HCT116 (cell line): ENCODE data around the gene ECI2. TPM values are rescaled to one million over a fixed set of nuclear protein-coding genes. Genes with fewer than 3 reads are reported as not detected.

ENCODE experiments used
- ATAC-seq: fragments of 200-7000 bp; cut with Tn5 transposase; 2 replicates; pipeline ENCODE4 v1.9.1; 2020; ENCODE audit warnings: mild to moderate bottlenecking, moderate library complexity
- BruUV-seq: library from RNA; stranded (reverse); fragments of 400-500 nt; replicated peaks from 2 replicates; lab custom pipeline; 2021; lab: Mats Ljungman, UMichigan
- CTCF ChIA-PET: fragments of 300-600 bp; sonication (Branson Sonifier 250); formaldehyde crosslinking; loops from one replicate; lab custom pipeline; 2021; ENCODE audit warnings: antibody characterized with exemption; lab: Charles Lee
- POLR2A ChIA-PET: fragments of 300-600, 350-600 bp; sonication (Branson Sonifier 250); formaldehyde crosslinking; loops from one replicate; lab custom pipeline; 2021; ENCODE audit warnings: antibody characterized with exemption; lab: Charles Lee
- RAD21 ChIA-PET, 2 experiments: fragments of 300-600 bp; sonication (Branson Sonifier 250); formaldehyde crosslinking; loops; one replicate each; lab custom pipeline; 2023; ENCODE audit warnings: low total read pairs in 2 of 2; ENCODE audit not compliant: uncharacterized antibody in 2 of 2, unreplicated experiment in 2 of 2, low non-redundant PET in 1 of 2; lab: Charles Lee
- DNase-seq: peaks from one replicate; pipeline ENCODE4 v3.0.0-alpha.2; 2010; ENCODE audit warnings: low read depth, low spot score
- H2AFZ ChIP-seq: fragments of 200-600 bp; shearing (Covaris generic), sonication (generic); 2 replicates; pipeline ENCODE4 v1.6.1; 2017; ENCODE audit warnings: low read depth, mixed run types, mixed read lengths, antibody characterized with exemption, low read length; ENCODE audit not compliant: poor library complexity, severe bottlenecking
- H3K27ac ChIP-seq: 2 replicates; pipeline ENCODE4 v1.5.1; 2012; ENCODE audit warnings: low read depth, low read length
- H3K27me3 ChIP-seq: fragments of 200-600 bp; sonication (generic); 2 replicates; pipeline ENCODE4 v1.6.1; 2016; ENCODE audit warnings: mixed run types, low read length, mixed read lengths; ENCODE audit not compliant: insufficient read depth
- H3K36me3 ChIP-seq, 2 experiments: fragments of 200-500 bp in 1 of 2; fragments of 200-600 bp in 1 of 2; sonication (Bioruptor generic) in 1 of 2; sonication (generic) in 1 of 2; 2 replicates each; pipeline versions ENCODE4 v1.5.1 to v1.6.1; 2014 to 2016; ENCODE audit warnings: low read length in 2 of 2, inconsistent platforms in 1 of 2, mixed read lengths in 1 of 2, mixed run types in 1 of 2; ENCODE audit not compliant: insufficient read depth in 2 of 2, control insufficient read depth in 1 of 2
- H3K4me1 ChIP-seq, 2 experiments: fragments of 200-600 bp in 1 of 2; sonication (generic) in 1 of 2; 2 replicates each; pipeline versions ENCODE4 v1.5.1 to v1.6.1; 2012 to 2017; ENCODE audit warnings: low read length in 2 of 2, inconsistent platforms in 1 of 2, mild to moderate bottlenecking in 1 of 2, mixed read lengths in 1 of 2, mixed run types in 1 of 2, moderate library complexity in 1 of 2; ENCODE audit not compliant: insufficient read depth in 2 of 2, control insufficient read depth in 1 of 2
- H3K4me2 ChIP-seq: fragments of 200-600 bp; sonication (generic); 2 replicates; pipeline ENCODE4 v1.6.1; 2017; ENCODE audit warnings: mixed run types, low read length, mixed read lengths
- H3K4me3 ChIP-seq, 2 experiments: fragments of 200-600 bp in 1 of 2; sonication (generic) in 1 of 2; replicated peaks in 1 of 2; 2 replicates each; pipeline ENCODE4 v1.5.1; 2011 to 2016; ENCODE audit warnings: low read length in 2 of 2, control low read depth in 1 of 2, low read depth in 1 of 2, mild to moderate bottlenecking in 1 of 2, mixed read lengths in 1 of 2, mixed run types in 1 of 2
- H3K79me2 ChIP-seq: fragments of 200-600 bp; sonication (generic); 2 replicates; pipeline ENCODE4 v1.6.1; 2017; ENCODE audit warnings: mild to moderate bottlenecking, mixed run types, low read length, moderate library complexity, mixed read lengths; ENCODE audit not compliant: insufficient read depth
- H3K9ac ChIP-seq: fragments of 200-600 bp; sonication (generic); 2 replicates; pipeline ENCODE4 v1.6.1; 2016; ENCODE audit warnings: low read length, mixed read lengths
- H3K9me2 ChIP-seq: fragments of 200-600 bp; sonication (generic), shearing (Covaris generic); 2 replicates; pipeline ENCODE4 v1.6.1; 2017; ENCODE audit warnings: mixed run types, mild to moderate bottlenecking, moderate library complexity; ENCODE audit not compliant: insufficient read depth
- H3K9me3 ChIP-seq, 2 experiments: fragments of 200-500 bp in 1 of 2; fragments of 200-600 bp in 1 of 2; sonication (Bioruptor generic) in 1 of 2; sonication (generic) in 1 of 2; 2 replicates each; pipeline ENCODE4 v1.6.1; 2014 to 2017; ENCODE audit warnings: low read length in 2 of 2, mixed read lengths in 2 of 2, inconsistent platforms in 1 of 2, low read depth in 1 of 2, mild to moderate bottlenecking in 1 of 2, mixed run types in 1 of 2, moderate library complexity in 1 of 2; ENCODE audit not compliant: control insufficient read depth in 1 of 2, insufficient read depth in 1 of 2
- H4K20me1 ChIP-seq: fragments of 200-600 bp; sonication (generic), shearing (Covaris generic); 2 replicates; pipeline ENCODE4 v1.6.1; 2017; ENCODE audit warnings: mixed run types, mild to moderate bottlenecking, moderate library complexity; ENCODE audit not compliant: insufficient read depth
- CBX3 ChIP-seq: IDR thresholded peaks from 2 replicates; pipeline ENCODE4 v1.6.1; 2012; ENCODE audit warnings: low read depth
- CEBPB ChIP-seq: IDR thresholded peaks from 2 replicates; pipeline ENCODE4 v1.6.1; 2012; ENCODE audit warnings: low read depth
- EGR1 ChIP-seq: IDR thresholded peaks from 2 replicates; pipeline ENCODE4 v1.6.1; 2012; ENCODE audit warnings: low read depth
- ELF1 ChIP-seq: IDR thresholded peaks from 2 replicates; pipeline ENCODE4 v1.6.1; 2012; ENCODE audit warnings: low read depth, borderline replicate concordance
- EZH2 ChIP-seq: fragments of 200-600 bp; sonication (generic); IDR thresholded peaks from 2 replicates; pipeline ENCODE4 v1.6.1; 2017; ENCODE audit warnings: antibody characterized with exemption, mixed run types
- EZH2phosphoT487 ChIP-seq: fragments of 200-600 bp; IDR thresholded peaks from 2 replicates; pipeline ENCODE4 v1.6.1; 2018; ENCODE audit warnings: antibody characterized with exemption, borderline replicate concordance
- FOSL1 ChIP-seq: IDR thresholded peaks from 2 replicates; pipeline ENCODE4 v1.6.1; 2012; ENCODE audit warnings: low read depth
- POLR2A ChIP-seq: IDR thresholded peaks from 2 replicates; pipeline ENCODE4 v1.7.0; 2011; ENCODE audit warnings: borderline replicate concordance; ENCODE audit not compliant: insufficient read depth, insufficient read length; ENCODE audit errors: extremely low read depth
- POLR2AphosphoS5 ChIP-seq: IDR thresholded peaks from 2 replicates; pipeline ENCODE4 v1.6.1; 2011; ENCODE audit warnings: mild to moderate bottlenecking, low read depth, low read length, moderate library complexity
- RAD21 ChIP-seq: IDR thresholded peaks from 2 replicates; pipeline ENCODE4 v1.6.1; 2012; ENCODE audit warnings: low read depth, mild to moderate bottlenecking
- REST ChIP-seq: IDR thresholded peaks from 2 replicates; pipeline ENCODE4 v1.6.1; 2012; ENCODE audit warnings: low read depth
- SIN3A ChIP-seq: IDR thresholded peaks from 2 replicates; pipeline ENCODE4 v1.6.1; 2012; ENCODE audit warnings: low read depth
- SP1 ChIP-seq: IDR thresholded peaks from 2 replicates; pipeline ENCODE4 v1.6.1; 2012; ENCODE audit warnings: low read depth
- SRF ChIP-seq: IDR thresholded peaks from 2 replicates; pipeline ENCODE4 v1.6.1; 2012; ENCODE audit warnings: low read depth
- TCF7L2 ChIP-seq: IDR thresholded peaks from 2 replicates; pipeline ENCODE4 v1.7.0; 2011; ENCODE audit warnings: borderline replicate concordance, inconsistent platforms; ENCODE audit not compliant: insufficient read depth, insufficient read length; ENCODE audit errors: extremely low read depth
- YY1 ChIP-seq: IDR thresholded peaks from 2 replicates; pipeline ENCODE4 v1.6.1; 2011; ENCODE audit warnings: low read length, low read depth, moderate library complexity, mild to moderate bottlenecking; ENCODE audit not compliant: insufficient replicate concordance; ENCODE audit errors: extremely low read depth
- ZFX ChIP-seq: fragments of 450-650 bp; IDR thresholded peaks from 2 replicates; pipeline ENCODE4 v1.6.1; 2017
- intact Hi-C: fragments of 100-400 bp; cut with micrococcal nuclease; formaldehyde crosslinking; loops from 2 replicates; pipeline ENCODE4 v1.10.0; 2022
- total RNA-seq: library from RNA; stranded (reverse); gene quantifications from one replicate; pipeline ENCODE4 v1.2.1, GENCODE V29; 2021; ENCODE audit not compliant: unreplicated experiment
- TF ChIP-seq, protein P1 (sequence below), 3 experiments: fragments of 200-600 bp in 1 of 3; sonication (generic) in 1 of 3; IDR thresholded peaks in 2 of 3; conservative IDR thresholded peaks in 1 of 3; 2 replicates each; pipeline ENCODE4 v1.5.1; 2012 to 2017; ENCODE audit warnings: low read depth in 2 of 3, low read length in 2 of 3, antibody characterized with exemption in 1 of 3, borderline replicate concordance in 1 of 3, control low read depth in 1 of 3, mild to moderate bottlenecking in 1 of 3, mixed read lengths in 1 of 3, mixed run types in 1 of 3, moderate library complexity in 1 of 3; ENCODE audit not compliant: insufficient read depth in 1 of 3
- TF ChIP-seq, protein P2 (sequence below): IDR thresholded peaks from 2 replicates; pipeline ENCODE4 v1.6.1; 2012

ECI2 gene
- total RNA-seq, 1 experiment from 2014 or later = 56.8 TPM

GRCh38 chr6:4074478-4075235 lies 60.7 kb downstream of the ECI2 start:
- no peak overlapping the region for H3K9ac ChIP-seq
- no peaks in the 10 kb centered on the region for H3K9me3 ChIP-seq
- ChIA-PET RAD21 (no interaction called here), CTCF (no interaction called here), POLR2A (no interaction called here)
- H2AFZ ChIP-seq = no peak overlapping the region
- H3K27me3 ChIP-seq = no peaks in the 10 kb centered on the region
- ATAC-seq = no peak
- H3K4me2 ChIP-seq = no peak overlapping the region
- no peaks in the 10 kb centered on the region for H3K9me2 ChIP-seq
- H3K4me1 ChIP-seq = no peaks in the 10 kb centered on the region
- no peak overlapping the region for H3K27ac ChIP-seq
- TF ChIP-seq ELF1 = no peak
- no peak for TF ChIP-seq EZH2phosphoT487
- no peak for TF ChIP-seq CBX3
- no peak for TF ChIP-seq EZH2
- no peak for TF ChIP-seq RAD21
- no peak for TF ChIP-seq POLR2AphosphoS5
- TF ChIP-seq TCF7L2 = no peak
- no peak for TF ChIP-seq ZFX
- TF ChIP-seq, protein P1, sequence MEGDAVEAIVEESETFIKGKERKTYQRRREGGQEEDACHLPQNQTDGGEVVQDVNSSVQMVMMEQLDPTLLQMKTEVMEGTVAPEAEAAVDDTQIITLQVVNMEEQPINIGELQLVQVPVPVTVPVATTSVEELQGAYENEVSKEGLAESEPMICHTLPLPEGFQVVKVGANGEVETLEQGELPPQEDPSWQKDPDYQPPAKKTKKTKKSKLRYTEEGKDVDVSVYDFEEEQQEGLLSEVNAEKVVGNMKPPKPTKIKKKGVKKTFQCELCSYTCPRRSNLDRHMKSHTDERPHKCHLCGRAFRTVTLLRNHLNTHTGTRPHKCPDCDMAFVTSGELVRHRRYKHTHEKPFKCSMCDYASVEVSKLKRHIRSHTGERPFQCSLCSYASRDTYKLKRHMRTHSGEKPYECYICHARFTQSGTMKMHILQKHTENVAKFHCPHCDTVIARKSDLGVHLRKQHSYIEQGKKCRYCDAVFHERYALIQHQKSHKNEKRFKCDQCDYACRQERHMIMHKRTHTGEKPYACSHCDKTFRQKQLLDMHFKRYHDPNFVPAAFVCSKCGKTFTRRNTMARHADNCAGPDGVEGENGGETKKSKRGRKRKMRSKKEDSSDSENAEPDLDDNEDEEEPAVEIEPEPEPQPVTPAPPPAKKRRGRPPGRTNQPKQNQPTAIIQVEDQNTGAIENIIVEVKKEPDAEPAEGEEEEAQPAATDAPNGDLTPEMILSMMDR (IDR thresholded peaks at IDR 0.05 in 2 of 3, conservative IDR thresholded peaks at IDR 0.05 in 1 of 3; ENCODE audit: borderline replicate concordance in 1 of 3, insufficient read depth in 1 of 3, low read depth in 2 of 3, low read length in 2 of 3) = no peak
- TF ChIP-seq REST = no peak
- TF ChIP-seq, protein P2, sequence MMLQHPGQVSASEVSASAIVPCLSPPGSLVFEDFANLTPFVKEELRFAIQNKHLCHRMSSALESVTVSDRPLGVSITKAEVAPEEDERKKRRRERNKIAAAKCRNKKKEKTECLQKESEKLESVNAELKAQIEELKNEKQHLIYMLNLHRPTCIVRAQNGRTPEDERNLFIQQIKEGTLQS = no peak
- TF ChIP-seq SIN3A = no peak
- TF ChIP-seq SRF = no peak
- no peak for TF ChIP-seq FOSL1
- no peak for TF ChIP-seq SP1
- TF ChIP-seq EGR1 = no peak
- no peak for TF ChIP-seq YY1
- no peak for TF ChIP-seq POLR2A
- TF ChIP-seq CEBPB = no peak
- DNase-seq = no peak
- H3K36me3 ChIP-seq = no peaks in the 10 kb centered on the region
- H3K4me3 ChIP-seq = no peak overlapping the region
- intact Hi-C loops = no loop called here
- BruUV-seq = no TSS peak
- no peaks in the 10 kb centered on the region for H3K79me2 ChIP-seq
- H4K20me1 ChIP-seq = no peaks in the 10 kb centered on the region
